Esophagus squamous epithelium (tissue), 5 donors: ENCODE results near the gene KIAA0232. TPM values are rescaled to one million over a fixed set of nuclear protein-coding genes. Genes with fewer than 3 reads are reported as not detected.

Experiments used
- DNase-seq: peaks from one replicate; lab custom pipeline; 2025; lab: John Stamatoyannopoulos, UW
- H3K27ac ChIP-seq, 4 donors: fragments of 200-600 bp; sonication (generic); one replicate each; pipeline ENCODE4 v1.5.1; 2016 to 2019; ENCODE audit warnings: mild to moderate bottlenecking in 1 of 4
- H3K27me3 ChIP-seq, 4 donors: fragments of 200-600 bp; sonication (generic); 1 replicate in 3 of 4; 2 replicates in 1 of 4; pipeline versions ENCODE4 v1.5.1 to v1.6.0; 2017 to 2021; ENCODE audit warnings: antibody characterized with exemption in 1 of 4
- H3K36me3 ChIP-seq, 3 donors: fragments of 200-600 bp; sonication (generic); one replicate each; pipeline ENCODE4 v1.5.1; 2016 to 2019
- H3K4me1 ChIP-seq, 3 donors: fragments of 200-600 bp; sonication (generic); one replicate each; pipeline ENCODE4 v1.5.1; 2017 to 2019
- H3K4me3 ChIP-seq, 4 donors: fragments of 200-600 bp; sonication (generic); 1 replicate in 3 of 4; 2 replicates in 1 of 4; pipeline ENCODE4 v1.5.1; 2016 to 2019; ENCODE audit warnings: mild to moderate bottlenecking in 2 of 4, moderate library complexity in 1 of 4
- H3K9me3 ChIP-seq, 3 donors: fragments of 200-600 bp; sonication (generic); one replicate each; pipeline ENCODE4 v1.5.1; 2016 to 2019
- CTCF ChIP-seq, 6 experiments: fragments of 450-650 bp in 4 of 6; fragments of 200-600 bp in 2 of 6; sonication (generic) in 2 of 6; IDR thresholded peaks; one replicate each; pipeline ENCODE4 v1.5.1; 2016 to 2019; ENCODE audit warnings: antibody characterized with exemption in 6 of 6, mild to moderate bottlenecking in 4 of 6, moderate library complexity in 4 of 6
- POLR2A ChIP-seq, 4 donors: fragments of 450-650 bp; IDR thresholded peaks; one replicate each; pipeline ENCODE4 v1.6.1; 2017; ENCODE audit warnings: antibody characterized with exemption in 4 of 4, mild to moderate bottlenecking in 4 of 4, moderate library complexity in 3 of 4
- WGBS, 2 donors: methylation state at CpG; one replicate each; pipeline ENCODE4 v1.1.5; 2018; 5-methylcytosine and 5-hydroxymethylcytosine counted together
- intact Hi-C: fragments of 100-400 bp; cut with DNase I; formaldehyde crosslinking; loops from one replicate; pipeline ENCODE4 v1.15.0; 2022
- total RNA-seq, 4 donors: library from RNA; depleted of rRNA; stranded (reverse); fragments of >200 nt; gene quantifications; one replicate each; pipeline ENCODE4 v1.1.0, GENCODE V29; 2016
- donor health status: DM: yes; HTN: yes; CAD: no.

The KIAA0232 gene
- total RNA-seq, 4 donors from 2014 or later, result 19.4 to 46.8 (median 35.0) TPM

DNA sequence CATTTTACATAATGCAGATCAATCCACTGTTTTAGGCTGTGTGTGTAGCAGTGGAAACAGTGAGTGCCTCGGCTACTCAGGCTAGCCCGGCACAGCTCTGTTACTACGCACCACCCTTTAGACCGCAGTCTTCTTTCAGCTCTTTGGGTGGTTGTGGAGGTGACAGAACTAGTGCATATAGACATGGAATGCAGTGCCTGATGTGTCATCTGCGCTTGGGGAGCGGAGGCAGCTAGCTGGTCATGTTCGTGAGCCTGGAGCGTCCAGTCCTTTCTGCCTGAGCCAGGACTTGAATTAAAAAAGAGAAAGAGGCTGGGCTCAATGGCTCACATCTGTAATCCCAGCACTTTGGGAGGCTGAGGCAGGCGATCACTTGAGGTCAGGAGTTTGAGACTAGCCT lies 131.9 kb downstream of the KIAA0232 start:
- 75 to 96% methylated on average over 6 of the region's 9 CpGs for WGBS, 2 donors
- intact Hi-C loops, result no loop called here
- no peak for DNase-seq
- H3K9me3 ChIP-seq, result no peaks in the 10 kb centered on the region
- H3K27ac ChIP-seq, result peak overlapping the region in 3 of 4 donors; percentile 25 to 74 (median 50)
- H3K4me3 ChIP-seq, result no peak overlapping the region
- no peaks in the 10 kb centered on the region for H3K36me3 ChIP-seq
- no peaks in the 10 kb centered on the region for H3K27me3 ChIP-seq
- TF ChIP-seq POLR2A (IDR thresholded peaks at IDR 0.05), result no peak
- no peak for TF ChIP-seq CTCF (IDR thresholded peaks at IDR 0.05)
- peaks cover 30 to 73% (median 34%) of the 10 kb centered on the region in 3 donors for H3K4me1 ChIP-seq

GRCh38 chr4:6915041-6916005 lies 132.8 kb downstream of the KIAA0232 start:
- peaks cover 29 to 76% (median 30%) of the 10 kb centered on the region in 3 donors for H3K4me1 ChIP-seq
- H3K9me3 ChIP-seq, result no peaks in the 10 kb centered on the region
- H3K4me3 ChIP-seq, result no peak overlapping the region
- H3K27ac ChIP-seq, result peak overlapping the region in 3 of 4 donors; percentile 25 to 74 (median 50)
- no peaks in the 10 kb centered on the region for H3K36me3 ChIP-seq
- TF ChIP-seq CTCF (IDR thresholded peaks at IDR 0.05) (no peak), POLR2A (IDR thresholded peaks at IDR 0.05) (no peak)
- 86 to 94% methylated on average over 8 to 11 of the region's 18 CpGs for WGBS, 2 donors
- no peak for DNase-seq
- no peaks in the 10 kb centered on the region for H3K27me3 ChIP-seq
- intact Hi-C loops, result no loop called here

GRCh38 chr4:6916069-6916586 lies 133.6 kb downstream of the KIAA0232 start:
- no peak overlapping the region for H3K4me3 ChIP-seq
- 88% methylated on average over 12 of the region's 12 CpGs for whole genome bisulfite sequencing, 2 donors
- peak overlapping the region; percentile 48 to 87 (median 76) for H3K27ac ChIP-seq
- no peaks in the 10 kb centered on the region for H3K36me3 ChIP-seq
- no peaks in the 10 kb centered on the region for H3K9me3 ChIP-seq
- no peaks in the 10 kb centered on the region for H3K27me3 ChIP-seq
- H3K4me1 ChIP-seq, result peaks cover 21 to 71% (median 27%) of the 10 kb centered on the region in 3 donors
- TF ChIP-seq CTCF (IDR thresholded peaks at IDR 0.05), result no peak
- TF ChIP-seq POLR2A (IDR thresholded peaks at IDR 0.05), result no peak
- DNase-seq, result no peak
- intact Hi-C loops, result no loop called here

GRCh38 chr4:6916587-6917460 lies 134.3 kb downstream of the KIAA0232 start:
- peak overlapping the region; percentile 48 to 87 (median 76) for H3K27ac ChIP-seq
- intact Hi-C loops, result no loop called here
- no peaks in the 10 kb centered on the region for H3K36me3 ChIP-seq
- no peaks in the 10 kb centered on the region for H3K9me3 ChIP-seq
- H3K4me3 ChIP-seq, result no peak overlapping the region
- 33 to 34% methylated on average over 8 to 15 of the region's 15 CpGs for WGBS, 2 donors
- peaks cover 21 to 65% (median 27%) of the 10 kb centered on the region in 3 donors for H3K4me1 ChIP-seq
- no peaks in the 10 kb centered on the region for H3K27me3 ChIP-seq
- TF ChIP-seq CTCF (IDR thresholded peaks at IDR 0.05), result no peak
- peak in 2 of 4 donors; percentile 22 to 42 for TF ChIP-seq POLR2A (IDR thresholded peaks at IDR 0.05)
- no peak for DNase-seq
